Germinal center (tissue), 1 donor: ENCODE results near the gene PPM1K.
"Not testable (repeated sequence)": the region's sequence is repeated elsewhere in the genome, so short reads cannot be mapped to it uniquely, and the experiment has no call there.

Experiments used
- DNase-seq: peaks from one replicate; pipeline ENCODE4 v3.0.0; 2012; ENCODE audit warnings: mixed read lengths, low spot score

The PPM1K gene

DNA sequence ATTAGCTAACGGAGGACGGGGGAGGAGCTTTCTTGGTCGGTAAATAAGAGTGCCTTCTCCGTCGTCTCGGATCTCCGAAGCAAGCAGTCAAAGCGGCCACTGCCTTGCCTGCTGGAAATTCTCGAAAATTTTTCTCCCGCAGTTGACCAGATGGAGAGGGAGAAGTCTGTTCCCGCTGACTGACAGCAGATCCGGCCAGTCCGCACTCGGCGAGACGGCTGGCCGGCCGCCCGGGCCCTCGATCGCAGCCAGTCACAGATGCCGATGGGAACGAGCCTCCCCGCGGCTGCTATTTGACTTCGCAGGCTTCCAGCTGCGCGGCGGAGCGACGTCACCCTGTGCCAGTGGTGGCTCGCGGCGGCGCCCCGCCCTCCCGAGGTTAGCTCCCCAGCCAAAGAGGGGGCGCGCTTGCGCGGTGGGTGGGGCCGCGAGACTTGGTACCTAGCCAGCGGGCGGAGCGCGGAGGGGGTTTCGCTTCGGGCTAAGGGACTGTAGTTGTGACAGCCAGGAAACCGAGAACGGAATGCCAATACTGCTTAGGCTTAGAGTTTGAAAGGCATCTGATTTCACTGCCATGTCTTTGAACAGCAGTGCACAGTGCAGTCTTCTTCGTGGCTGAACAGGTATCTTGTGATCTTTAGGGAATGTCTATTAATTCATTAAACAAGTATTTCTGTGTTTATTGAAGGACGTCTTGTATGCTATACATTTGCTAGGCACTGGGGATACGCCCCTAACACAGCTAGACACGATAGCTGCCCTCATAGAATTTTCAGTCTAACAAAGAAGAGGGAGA is at the start of gene PPM1K:
TSS of gene PPM1K (minus strand) at position 123 of the 796 bp plus-strand sequence. CDS start 5,978 bp downstream, outside the sequence.
- DNase-seq, result peak; percentile 93

DNA sequence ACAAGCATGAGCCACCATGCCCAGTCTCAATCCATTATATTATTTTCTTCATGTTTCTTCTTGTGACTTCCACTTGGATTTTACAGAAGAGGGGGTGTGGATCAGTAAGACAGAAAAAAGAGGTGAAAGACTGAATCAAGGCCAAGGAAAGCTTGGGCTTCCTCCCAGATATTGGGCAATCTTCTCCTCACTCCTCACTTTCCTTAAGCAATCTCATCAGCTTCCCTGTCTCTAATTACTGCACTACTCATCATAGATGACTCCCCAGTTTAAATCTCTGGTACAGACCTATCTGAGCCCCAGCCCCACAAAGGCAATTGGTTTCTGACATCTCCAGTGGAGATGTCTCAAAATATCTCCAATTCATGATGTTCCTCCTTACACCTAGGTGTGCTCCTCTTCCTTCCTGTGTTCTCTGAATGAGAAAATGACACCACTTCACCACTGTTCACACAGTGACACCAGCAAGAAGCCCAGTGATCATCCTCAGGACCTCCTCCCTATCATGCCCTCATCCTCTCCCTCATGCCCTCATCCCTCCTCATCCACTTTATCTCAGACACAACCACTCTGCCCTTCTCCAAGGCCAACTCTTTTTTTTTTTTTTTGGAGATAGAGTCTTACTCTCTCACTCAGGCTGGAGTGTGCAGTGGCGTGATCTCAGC is 49.5 kb upstream of the PPM1K start:
- DNase-seq, result no peak

DNA sequence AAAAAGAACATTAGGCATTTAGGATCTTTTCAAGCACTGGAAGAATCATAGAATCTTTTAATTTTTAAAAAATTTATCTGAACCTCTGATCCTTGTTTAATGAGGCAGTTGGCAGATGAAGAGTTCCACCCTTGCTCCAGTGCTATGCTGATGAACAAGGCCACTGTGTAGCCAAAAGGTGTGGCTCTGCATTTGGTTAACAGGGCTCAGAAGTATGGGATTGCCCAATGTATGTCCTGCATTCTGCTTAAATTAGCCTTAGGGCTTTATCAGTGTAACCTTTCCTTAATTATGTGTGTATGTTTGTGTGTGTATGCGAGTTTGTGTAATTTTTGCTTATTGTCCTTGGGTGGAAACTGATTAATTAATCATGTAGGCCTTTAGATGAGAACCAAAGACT is 43.3 kb upstream of the PPM1K start:
- no peak for DNase-seq

DNA sequence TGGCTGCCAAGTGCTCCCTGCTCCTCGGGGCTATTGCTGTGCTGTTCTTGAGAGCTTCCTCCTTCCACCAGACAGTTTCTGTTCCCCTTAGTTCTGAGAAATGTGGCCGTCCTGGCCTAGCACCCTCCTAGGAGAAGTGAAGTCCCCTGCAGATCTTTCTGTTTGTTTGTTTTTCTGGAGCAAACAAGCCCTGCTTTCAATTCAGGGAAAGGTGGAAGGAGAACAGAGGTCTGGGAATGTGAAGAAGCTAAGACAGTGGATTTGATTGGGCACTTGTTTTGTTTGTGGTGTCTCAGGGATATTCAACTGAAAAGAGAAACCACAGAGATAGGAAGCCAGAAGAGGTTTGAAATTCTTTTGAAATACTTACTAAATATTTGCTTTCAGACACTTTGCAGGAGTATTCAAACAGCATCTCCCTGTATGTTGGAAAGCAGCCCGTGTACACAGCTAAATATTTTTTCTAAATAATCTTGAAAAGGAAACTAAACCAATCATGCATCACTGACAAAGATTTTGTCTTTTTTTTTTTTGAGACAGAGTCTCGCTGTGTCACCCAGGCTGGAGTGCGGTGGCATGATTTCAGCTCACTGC is 36.5 kb upstream of the PPM1K start:
- peak; percentile 74 for DNase-seq

DNA sequence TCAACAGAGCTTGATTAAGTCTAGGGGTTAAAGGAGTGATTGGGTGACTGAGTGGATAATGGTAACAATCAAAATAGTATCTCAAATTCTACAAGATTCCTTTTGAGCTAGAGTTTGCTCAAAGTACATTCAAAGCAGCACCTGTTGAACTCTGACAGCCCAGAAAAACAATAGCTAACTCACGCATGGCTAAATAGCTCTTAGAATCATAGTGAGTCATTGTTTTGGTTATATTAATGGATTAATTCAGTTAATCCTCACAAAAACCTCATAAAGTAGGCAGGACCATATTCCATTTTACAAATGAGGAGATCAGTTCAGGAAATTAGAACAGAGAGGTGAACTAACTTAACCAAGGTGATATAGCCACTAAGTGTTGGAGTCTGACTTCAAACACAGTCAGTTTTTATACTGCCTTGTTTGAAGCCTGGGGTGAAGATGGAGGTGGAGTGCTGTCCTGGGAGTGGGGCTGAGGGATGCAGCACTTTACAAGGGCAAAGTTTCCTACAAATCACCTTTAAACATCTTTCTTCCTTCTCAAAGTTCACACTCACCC is 35.9 kb upstream of the PPM1K start:
- DNase-seq, result peak; percentile 21

DNA sequence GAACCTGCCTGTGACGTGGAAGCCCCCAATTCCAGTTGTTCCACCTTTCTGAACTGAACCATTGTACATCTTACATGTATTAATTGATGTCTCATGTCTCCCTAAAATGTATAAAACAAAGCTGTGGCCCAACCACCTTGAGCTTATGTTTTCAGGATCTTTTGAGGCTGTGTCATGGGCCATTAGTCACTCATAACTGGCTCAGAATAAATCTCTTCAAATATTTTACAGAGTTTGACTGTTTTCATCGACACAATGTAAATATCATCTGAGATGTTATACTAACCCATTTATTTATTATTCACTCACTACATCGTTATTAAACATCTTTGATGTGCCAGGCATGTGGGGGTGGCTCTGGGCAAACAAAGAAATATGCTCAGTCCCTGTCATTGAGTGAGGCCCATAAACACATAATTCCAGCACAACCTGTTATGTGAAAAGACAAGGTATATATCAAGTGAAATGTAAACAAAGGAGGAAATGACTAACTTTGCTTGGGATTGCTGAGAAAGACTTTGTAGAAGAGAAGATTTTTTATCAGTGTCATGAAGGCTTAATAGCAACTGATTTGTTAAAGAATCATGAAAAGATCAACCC is 34.5 kb upstream of the PPM1K start:
- DNase-seq, result no peak

DNA sequence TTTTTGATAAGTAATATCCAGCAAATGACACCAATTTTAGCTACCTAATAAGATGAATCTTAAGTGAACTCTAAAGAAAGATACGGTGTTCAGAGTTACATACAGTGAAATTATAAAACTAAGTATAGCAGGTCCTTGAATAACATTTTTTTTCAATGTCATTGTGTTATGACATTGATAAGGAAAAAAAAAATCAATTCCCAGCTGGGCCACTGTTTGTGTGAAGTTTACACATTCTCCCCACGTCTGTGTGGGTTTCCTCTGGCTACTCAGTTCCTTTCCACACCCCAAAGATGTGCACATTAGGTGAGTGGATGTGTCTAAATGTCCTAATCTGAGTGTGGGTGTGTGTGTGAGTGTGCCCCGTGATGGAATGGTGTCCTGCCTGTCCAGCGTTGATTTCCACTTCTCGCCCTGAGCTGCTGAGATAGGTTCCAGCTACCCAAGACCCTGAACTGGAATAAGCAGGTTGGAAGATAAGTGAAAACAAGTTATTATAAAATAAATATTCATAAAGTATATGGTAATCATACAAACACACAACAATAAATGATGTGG is 31.2 kb upstream of the PPM1K start:
- no peak for DNase-seq

DNA sequence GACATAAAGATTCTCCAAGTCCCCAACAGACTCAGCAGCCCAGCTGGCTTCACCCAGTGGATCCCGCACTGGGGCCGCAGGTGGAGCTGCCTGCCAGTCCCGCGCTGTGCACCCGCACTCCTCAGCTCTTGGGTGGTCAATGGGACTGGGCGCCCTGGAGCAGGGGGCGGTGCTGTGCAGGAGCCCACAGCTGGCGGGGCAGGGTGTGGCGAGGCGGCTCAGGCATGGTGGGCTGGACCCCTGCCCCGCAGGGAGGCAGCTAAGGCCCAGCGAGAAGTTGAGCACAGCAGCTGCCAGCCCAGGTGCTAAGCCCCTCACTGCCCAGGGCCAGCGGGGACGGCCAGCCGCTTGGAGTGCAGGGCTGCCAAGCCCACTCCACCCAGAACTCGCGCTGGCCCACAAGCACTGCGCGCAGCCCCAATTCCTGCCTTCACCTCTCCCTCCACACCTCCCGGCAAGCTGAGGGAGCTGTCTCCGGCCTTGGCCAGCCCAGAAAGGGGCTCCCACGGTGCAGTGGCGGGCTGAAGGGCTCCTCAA is 28.8 kb upstream of the PPM1K start:
- DNase-seq, result not testable (repeated sequence)

DNA sequence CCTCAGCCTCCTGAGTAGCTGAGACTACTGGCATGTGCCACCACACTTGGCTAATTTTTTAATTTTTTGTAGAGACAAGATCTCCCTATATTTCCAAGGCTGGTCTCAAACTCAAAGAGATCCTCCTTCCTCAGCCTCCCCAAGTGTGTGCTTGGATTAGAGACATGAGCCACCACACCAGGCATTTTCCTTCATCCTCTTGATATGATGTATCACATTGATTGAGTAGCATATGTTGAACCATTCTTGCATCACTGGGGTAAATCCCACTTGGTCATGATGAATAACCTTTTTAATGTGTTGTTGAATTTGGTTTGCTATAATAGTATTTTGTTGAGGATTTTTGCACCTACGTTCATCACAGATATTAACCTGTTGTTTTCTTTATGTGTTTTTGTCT is 24.2 kb upstream of the PPM1K start:
- no peak for DNase-seq

DNA sequence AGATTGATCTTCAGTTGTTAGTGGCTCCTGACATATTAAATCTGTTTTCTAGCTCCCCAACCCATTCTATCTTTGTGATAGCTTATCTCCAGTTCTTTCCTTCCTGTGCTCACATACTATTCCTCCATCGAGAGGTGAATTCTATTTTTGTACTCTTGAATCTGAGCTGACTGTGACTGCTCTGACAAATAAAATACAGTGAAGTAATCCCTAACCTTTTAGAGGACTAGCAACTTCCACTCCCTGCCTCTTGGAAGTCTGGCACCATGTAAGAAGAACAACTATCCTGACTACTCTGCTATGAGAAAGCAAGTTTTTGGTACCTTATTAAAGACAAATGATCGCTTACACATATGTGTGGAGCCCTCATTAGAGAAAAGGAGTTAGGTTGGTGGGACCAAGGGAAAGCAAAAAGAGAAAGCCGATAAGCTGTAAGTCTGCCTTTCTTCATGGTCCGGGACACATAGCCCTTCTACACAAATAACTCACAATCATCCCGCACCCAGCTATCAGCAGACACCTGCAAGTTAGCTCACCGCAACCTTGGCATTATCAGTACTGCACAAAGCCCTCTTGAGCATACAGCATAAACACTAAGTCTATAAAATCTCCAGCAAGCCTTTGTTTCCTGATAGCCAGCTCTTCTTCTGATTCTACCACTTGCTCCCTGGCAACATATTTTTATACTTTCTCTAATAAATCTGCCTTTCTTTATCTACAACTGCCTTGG is 13.5 kb upstream of the PPM1K start:
- no peak for DNase-seq

DNA sequence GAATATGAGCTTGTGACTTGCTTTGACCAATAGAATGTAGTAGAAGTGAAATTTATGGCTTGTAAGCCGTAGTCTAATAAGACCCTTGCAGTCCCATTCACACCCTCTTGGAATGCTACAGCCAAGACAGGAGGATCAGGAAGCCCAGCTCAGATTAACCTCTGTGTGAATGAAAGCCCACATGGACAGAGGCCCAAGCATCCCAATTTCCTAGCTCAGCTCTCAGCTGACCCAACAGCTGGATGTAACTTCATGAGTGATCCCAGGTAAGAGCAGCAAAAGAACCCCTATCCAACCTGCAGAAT is 12.8 kb upstream of the PPM1K start:
- DNase-seq, result no peak

DNA sequence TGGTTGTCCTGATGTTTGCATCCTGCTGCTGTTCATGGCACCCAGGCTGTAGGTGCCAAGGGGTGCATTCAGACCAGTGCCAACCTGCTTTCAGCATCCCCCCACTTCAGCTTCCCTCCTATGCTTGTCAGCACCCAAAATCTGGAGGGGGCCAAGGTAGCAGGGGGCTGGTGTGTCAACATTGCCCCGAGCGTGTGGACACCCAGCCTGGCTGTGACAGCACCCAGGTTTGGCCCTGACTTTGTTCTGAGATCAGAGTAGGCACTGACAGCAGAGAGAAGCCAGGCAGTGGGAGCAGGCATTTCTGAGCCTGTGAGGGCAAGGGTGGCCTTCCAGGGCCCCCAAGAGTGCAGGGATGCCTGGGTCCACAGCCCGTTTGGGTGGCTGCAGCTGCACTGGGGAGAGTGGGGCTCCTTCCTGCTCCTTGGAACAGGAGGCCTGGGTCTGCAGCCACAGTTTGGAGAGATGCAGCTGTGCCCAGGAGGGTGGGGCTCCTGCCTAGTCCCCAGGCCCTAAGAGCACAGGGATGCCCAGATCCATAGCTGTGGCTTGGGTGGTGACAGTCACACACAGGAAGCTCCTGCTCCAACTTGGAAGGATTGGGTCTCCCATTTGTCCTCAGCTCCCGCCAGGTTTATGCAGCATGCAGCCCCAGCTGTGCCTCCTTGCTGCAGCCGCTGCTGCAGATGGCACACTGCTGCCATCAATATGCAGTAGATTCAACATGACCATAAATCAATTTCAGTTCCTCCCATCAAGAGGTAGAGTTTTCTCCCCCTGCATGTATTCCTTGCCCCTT is 12.3 kb upstream of the PPM1K start:
- DNase-seq, result no peak

DNA sequence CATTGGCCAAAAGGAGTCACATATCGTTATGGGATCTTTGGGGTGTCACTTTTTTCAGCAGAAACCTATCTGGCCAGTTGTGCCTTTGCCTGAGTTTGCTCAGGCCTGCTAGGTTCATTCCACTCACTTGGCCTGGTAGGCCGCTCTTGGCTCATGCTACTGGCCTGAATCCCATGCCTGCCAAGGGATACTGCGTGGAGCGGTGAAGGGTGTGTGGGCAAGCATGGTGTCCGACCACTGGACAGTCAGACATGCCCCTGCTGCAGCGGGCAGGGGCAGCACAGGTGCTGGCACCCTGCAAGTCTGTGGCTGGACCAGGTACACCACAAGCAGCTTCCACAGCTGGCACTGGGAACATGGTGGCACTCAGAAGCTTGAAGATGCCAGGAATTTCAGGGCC is 11.3 kb upstream of the PPM1K start:
- DNase-seq, result no peak

DNA sequence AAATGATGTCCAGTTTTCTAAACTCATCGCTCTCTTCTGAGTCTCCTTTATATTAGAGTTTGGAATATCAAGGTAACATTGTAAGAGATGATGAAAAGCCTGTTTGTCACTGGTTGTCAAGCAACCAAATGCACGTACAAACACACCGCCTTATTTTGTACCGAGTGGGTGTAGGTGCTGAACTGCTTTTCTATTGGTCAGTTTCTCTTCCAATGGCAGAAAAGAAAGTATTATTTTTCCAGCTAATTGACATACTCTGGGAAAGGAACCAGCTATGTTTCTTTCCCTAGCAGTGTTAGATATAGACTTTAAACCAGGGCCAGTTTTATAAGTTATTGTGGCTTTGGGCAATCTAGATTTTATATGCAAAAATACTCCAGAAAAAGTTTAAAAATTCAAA is 6.6 kb upstream of the PPM1K start:
- DNase-seq, result no peak

DNA sequence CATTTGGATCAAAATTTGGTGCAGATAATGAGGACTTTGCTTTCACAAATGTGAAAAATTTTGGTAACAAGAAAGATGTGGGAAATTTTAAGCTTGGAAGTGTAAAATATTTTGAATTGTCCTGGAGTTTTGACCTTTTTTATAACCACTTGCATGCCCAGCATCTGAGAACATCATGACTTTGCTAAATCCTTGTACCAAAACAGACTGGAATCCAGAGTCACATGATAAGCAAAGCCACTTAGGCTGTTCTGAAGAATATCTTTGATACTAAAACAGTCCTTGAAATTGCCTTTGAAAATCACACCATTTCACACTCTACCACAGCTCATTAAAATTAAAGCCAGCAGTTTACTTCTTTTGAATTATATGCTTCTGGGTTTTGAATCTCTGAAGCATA is 2.5 kb upstream of the PPM1K start:
- DNase-seq, result no peak

DNA sequence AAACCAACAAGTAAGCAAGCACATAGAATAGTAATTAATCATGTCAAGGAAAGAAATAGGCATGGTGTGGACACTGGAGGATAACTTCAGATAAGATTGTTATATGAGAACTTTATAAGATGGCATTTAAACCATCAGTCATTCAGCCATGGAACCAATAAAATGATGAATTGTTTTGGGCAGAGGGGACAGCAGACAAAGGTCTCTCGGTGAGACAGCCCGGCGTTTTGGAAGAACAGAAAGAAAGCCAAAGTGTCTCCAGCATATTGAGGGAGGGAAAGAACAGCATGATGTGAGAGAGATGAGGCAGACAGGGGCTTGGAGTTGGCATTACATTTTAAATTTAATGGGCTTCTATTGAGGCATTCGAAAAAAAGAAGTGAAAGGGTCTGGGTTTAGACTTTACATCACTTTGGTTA is 883 bp upstream of the PPM1K start:
- DNase-seq, result no peak

DNA sequence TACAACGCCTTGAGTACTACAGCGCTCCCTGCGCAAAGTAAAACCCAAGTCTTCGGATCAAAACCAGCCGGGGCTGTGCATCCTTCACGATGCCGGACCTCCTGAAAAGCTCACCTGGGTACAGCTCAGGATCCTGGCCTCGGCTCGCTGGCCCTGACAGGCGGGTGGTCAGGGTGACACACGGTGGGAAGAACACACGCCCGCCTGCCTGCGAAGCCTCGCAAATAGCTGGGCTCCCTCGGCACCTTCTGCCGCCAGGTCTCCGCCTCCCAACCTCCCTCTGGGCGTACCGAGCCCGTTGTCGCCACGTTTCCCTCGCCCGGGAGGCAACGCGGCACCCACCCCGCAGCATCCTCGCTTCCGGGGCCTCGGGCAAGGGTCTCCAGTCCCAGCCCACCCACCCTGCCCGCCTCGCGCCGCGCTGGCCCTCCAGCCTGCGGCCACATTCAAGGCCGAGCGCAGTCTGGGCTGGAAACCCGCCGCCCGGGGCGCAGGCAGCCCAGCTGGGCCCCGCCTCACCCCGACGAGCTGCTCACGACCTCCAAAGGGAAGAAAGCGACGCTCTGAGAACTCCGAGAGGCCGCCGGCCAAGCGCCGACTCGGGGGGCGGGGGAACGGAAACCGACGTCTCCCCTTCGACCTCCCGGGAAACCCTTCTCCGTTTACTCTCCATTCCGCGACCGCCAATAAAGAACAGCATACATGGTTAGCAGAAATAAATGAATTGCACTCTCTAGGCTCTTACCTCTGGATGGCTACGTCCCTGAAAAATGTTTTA is 511 bp downstream of the PPM1K start:
- DNase-seq, result peak; percentile 65

DNA sequence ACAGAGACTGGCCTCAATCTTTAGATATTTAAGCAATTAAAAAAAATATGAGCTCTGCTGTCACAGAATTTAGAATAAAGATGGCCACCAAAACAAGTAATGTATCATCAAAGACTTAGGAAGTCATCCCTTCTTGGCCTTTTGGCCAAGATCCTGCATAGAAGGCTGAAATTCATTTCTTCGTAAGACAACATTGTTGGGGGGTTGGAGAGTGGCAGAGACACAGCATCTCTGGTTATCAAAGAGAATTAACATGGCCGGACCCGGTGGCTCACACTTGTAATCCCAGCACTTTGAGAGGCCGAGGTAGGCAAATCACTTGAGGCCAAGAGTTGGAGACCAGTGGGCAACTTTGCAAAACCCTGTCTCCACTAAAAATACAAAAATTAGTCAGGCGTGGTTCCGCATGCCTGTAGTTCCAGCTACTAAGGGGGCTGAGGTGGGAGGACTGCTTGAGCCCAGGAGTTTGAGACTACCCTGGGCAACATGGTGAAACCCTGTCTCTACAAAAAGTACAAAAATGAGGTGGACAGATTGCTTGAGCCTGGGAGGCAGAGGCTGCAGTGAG is 4.0 kb downstream of the PPM1K start:
- no peak for DNase-seq

DNA sequence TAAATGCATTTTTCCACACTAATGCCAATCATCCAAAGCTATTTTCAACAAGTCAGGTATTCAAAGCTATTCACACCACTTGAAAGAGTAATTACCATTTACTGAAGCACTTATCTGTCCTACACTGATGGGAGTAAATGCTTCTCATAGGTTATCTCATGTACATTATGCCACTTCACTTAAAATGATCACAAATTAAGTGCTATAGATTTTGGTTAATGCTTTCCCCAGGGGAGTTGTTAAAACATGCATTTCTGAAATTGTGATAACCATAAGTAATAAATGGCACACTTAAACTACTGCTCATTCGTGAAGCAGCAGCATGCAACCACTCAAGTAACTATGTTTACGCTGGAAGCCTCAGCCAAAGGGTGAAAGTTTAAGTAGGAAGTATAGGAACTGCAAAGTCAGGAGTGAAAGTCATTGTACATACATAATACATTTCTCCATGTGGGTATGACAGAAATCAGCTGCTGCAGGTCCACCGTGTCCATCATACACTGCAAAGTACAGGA is 6.6 kb downstream of the PPM1K start:
- no peak for DNase-seq
